Fibroblast of skin of right biceps (primary cell): Measurements from ENCODE around the gene DPYSL4.

Experiments
- DNase-seq: peaks from one replicate; pipeline ENCODE4 v3.0.0-alpha.2; 2013

Gene DPYSL4

GRCh38 chr10:132197271-132198067 is 10.7 kb downstream of the DPYSL4 start:
- DNase-seq, result no peak

GRCh38 chr10:132198068-132198370 is 11.3 kb downstream of the DPYSL4 start:
- DNase-seq, result no peak

- DNase-seq, result no peak
Measured at GRCh38 chr10:132198381-132199181, 11.8 kb downstream of the DPYSL4 start.

GRCh38 chr10:132199268-132199853 is 12.6 kb downstream of the DPYSL4 start:
- DNase-seq, result no peak

- no peak for DNase-seq
Measured at GRCh38 chr10:132199854-132200311, 13.1 kb downstream of the DPYSL4 start.

- DNase-seq, result no peak
Measured at GRCh38 chr10:132200344-132201110, 13.8 kb downstream of the DPYSL4 start.

- DNase-seq, result no peak
Measured at GRCh38 chr10:132201111-132201969, 14.6 kb downstream of the DPYSL4 start.

- no peak for DNase-seq
Measured at GRCh38 chr10:132202070-132202970, 15.6 kb downstream of the DPYSL4 start.

GRCh38 chr10:132203256-132204077 is 16.7 kb downstream of the DPYSL4 start:
- no peak for DNase-seq

- no peak for DNase-seq
Measured at GRCh38 chr10:132204078-132204780, 17.5 kb downstream of the DPYSL4 start.

- DNase-seq, result no peak
Measured at GRCh38 chr10:132204781-132205473, 18.2 kb downstream of the DPYSL4 start.

- no peak for DNase-seq
Measured at GRCh38 chr10:132205650-132206376, 19.1 kb downstream of the DPYSL4 start.

- no peak for DNase-seq
Measured at GRCh38 chr10:132206377-132206745, 19.6 kb downstream of the DPYSL4 start.

- DNase-seq, result no peak
Measured at GRCh38 chr10:132206806-132207535, 20.2 kb downstream of the DPYSL4 start.

- no peak for DNase-seq
Measured at GRCh38 chr10:132207536-132208461, 21.1 kb downstream of the DPYSL4 start.

GRCh38 chr10:132208462-132209050 is 21.8 kb downstream of the DPYSL4 start:
- DNase-seq, result no peak
